Liver (tissue), 9 donors: ENCODE measurements around the gene NBPF11. TPM values are rescaled to one million over a fixed set of nuclear protein-coding genes. Genes with fewer than 3 reads are reported as not detected.

ENCODE experiments used
- DNase-seq: peaks from one replicate; pipeline ENCODE4 v3.0.0-alpha.2; 2017; ENCODE audit warnings: low spot score
- H3K27ac ChIP-seq, 2 donors: one replicate each; pipeline ENCODE4 v1.7.0; 2013; ENCODE audit warnings: inconsistent platforms in 2 of 2, low read length in 2 of 2, control low read depth in 1 of 2, low read depth in 1 of 2, mild to moderate bottlenecking in 1 of 2
- H3K27me3 ChIP-seq, 4 donors: one replicate each; pipeline versions ENCODE4 v1.6.1 to v1.7.0; 2013; ENCODE audit warnings: low read length in 3 of 4, inconsistent platforms in 1 of 4, mild to moderate bottlenecking in 1 of 4, moderate library complexity in 1 of 4; ENCODE audit not compliant: control insufficient read depth in 4 of 4, insufficient read depth in 4 of 4
- H3K36me3 ChIP-seq, 4 donors: one replicate each; pipeline versions ENCODE4 v1.6.1 to v1.7.0; 2013; ENCODE audit warnings: low read length in 3 of 4, mild to moderate bottlenecking in 3 of 4, low read depth in 1 of 4, moderate library complexity in 1 of 4; ENCODE audit not compliant: control insufficient read depth in 4 of 4, insufficient read depth in 3 of 4
- H3K4me1 ChIP-seq, 4 donors: one replicate each; pipeline versions ENCODE4 v1.6.1 to v1.7.0; 2013; ENCODE audit warnings: low read length in 3 of 4, mild to moderate bottlenecking in 3 of 4, moderate library complexity in 1 of 4; ENCODE audit not compliant: control insufficient read depth in 4 of 4, insufficient read depth in 4 of 4
- H3K4me3 ChIP-seq, 3 donors: one replicate each; pipeline versions ENCODE4 v1.6.1 to v1.7.0; 2013; ENCODE audit warnings: low read length in 3 of 3, control low read depth in 1 of 3, low read depth in 1 of 3, mild to moderate bottlenecking in 1 of 3
- H3K9ac ChIP-seq, 2 donors: one replicate each; pipeline ENCODE4 v1.7.0; 2013; ENCODE audit warnings: low read length in 2 of 2, mild to moderate bottlenecking in 2 of 2, moderate library complexity in 2 of 2, control low read depth in 1 of 2, low read depth in 1 of 2
- H3K9me3 ChIP-seq, 4 donors: one replicate each; pipeline versions ENCODE4 v1.6.1 to v1.7.0; 2013; ENCODE audit warnings: low read length in 3 of 4; ENCODE audit not compliant: control insufficient read depth in 4 of 4
- ATF3 ChIP-seq: IDR thresholded peaks from 2 replicates; pipeline ENCODE4 v1.6.1; 2016; ENCODE audit warnings: antibody characterized with exemption
- CTCF ChIP-seq: fragments of 150-350 bp; IDR thresholded peaks from 2 replicates; pipeline ENCODE4 v1.5.1; 2017; ENCODE audit warnings: improper control_type of control experiment, low read depth, low read length; ENCODE audit not compliant: missing input control
- EGR1 ChIP-seq, 2 donors: IDR thresholded peaks; 2 replicates each; pipeline ENCODE4 v1.6.1; 2016 to 2018; ENCODE audit warnings: antibody characterized with exemption in 2 of 2, low read depth in 2 of 2
- FOXA1 ChIP-seq: IDR thresholded peaks from 2 replicates; pipeline ENCODE4 v1.6.1; 2016; ENCODE audit warnings: antibody characterized with exemption
- GABPA ChIP-seq, 2 donors: IDR thresholded peaks in 1 of 2; conservative IDR thresholded peaks in 1 of 2; 2 replicates each; pipeline ENCODE4 v1.6.1; 2016; ENCODE audit warnings: antibody characterized with exemption in 2 of 2, mild to moderate bottlenecking in 1 of 2, moderate library complexity in 1 of 2
- HNF4A ChIP-seq, 2 donors: conservative IDR thresholded peaks; 2 replicates each; pipeline ENCODE4 v1.6.1; 2016; ENCODE audit warnings: antibody characterized with exemption in 2 of 2, mild to moderate bottlenecking in 2 of 2
- HNF4G ChIP-seq: IDR thresholded peaks from 2 replicates; pipeline ENCODE4 v1.6.1; 2016; ENCODE audit warnings: antibody characterized with exemption
- JUND ChIP-seq, 2 donors: IDR thresholded peaks; 2 replicates each; pipeline ENCODE4 v1.6.1; 2016; ENCODE audit warnings: antibody characterized with exemption in 2 of 2
- MAX ChIP-seq: IDR thresholded peaks from 2 replicates; pipeline ENCODE4 v1.6.1; 2016; ENCODE audit warnings: antibody characterized with exemption
- NR2F2 ChIP-seq: IDR thresholded peaks from 2 replicates; pipeline ENCODE4 v1.6.1; 2016; ENCODE audit warnings: antibody characterized with exemption
- RAD21 ChIP-seq, 2 donors: IDR thresholded peaks; 2 replicates each; pipeline ENCODE4 v1.6.1; 2016; ENCODE audit warnings: antibody characterized with exemption in 2 of 2, mild to moderate bottlenecking in 2 of 2
- REST ChIP-seq: IDR thresholded peaks from 2 replicates; pipeline ENCODE4 v1.6.1; 2016; ENCODE audit warnings: antibody characterized with exemption, mild to moderate bottlenecking
- RXRA ChIP-seq, 2 donors: IDR thresholded peaks; 2 replicates each; pipeline ENCODE4 v1.6.1; 2017 to 2018; ENCODE audit warnings: antibody characterized with exemption in 2 of 2, mild to moderate bottlenecking in 1 of 2
- SP1 ChIP-seq: IDR thresholded peaks from 2 replicates; pipeline ENCODE4 v1.6.1; 2018; ENCODE audit warnings: antibody characterized with exemption, mild to moderate bottlenecking
- TAF1 ChIP-seq: conservative IDR thresholded peaks from 2 replicates; pipeline ENCODE4 v1.6.1; 2016; ENCODE audit warnings: antibody characterized with exemption, mild to moderate bottlenecking
- ZBTB33 ChIP-seq: IDR thresholded peaks from 2 replicates; pipeline ENCODE4 v1.6.1; 2016; ENCODE audit warnings: antibody characterized with exemption
- WGBS: extraction: QIAGEN DNeasy Blood & Tissue Kit; methylation state at CpG from one replicate; pipeline ENCODE4 v1.1.7; 2013; 5-methylcytosine and 5-hydroxymethylcytosine counted together
- polyA plus RNA-seq, 2 donors: library from polyadenylated mRNA; stranded (reverse) in 1 of 2; unstranded in 1 of 2; fragments of 200-250 nt in 1 of 2; fragments of >200 nt in 1 of 2; fragmentation: Nextera tagmentation in 1 of 2; extraction: Ambion mirVana in 1 of 2; gene quantifications; one replicate each; pipeline versions ENCODE4 v1.2.1 to v1.2.3, GENCODE V29; 2013 to 2015
- total RNA-seq, 2 donors: library from RNA; depleted of rRNA; stranded (reverse); fragments of >200 nt; gene quantifications; one replicate each; pipeline ENCODE4 v1.2.3, GENCODE V29; 2014
- donor health status: healthy.
- donor health status: healthy.
- donor health status: healthy.
- donor health status: healthy.
- donor health status: healthy.

NBPF11 gene
- total and polyA plus RNA-seq, 4 donors = 2.4 to 12.3 (median 5.7) TPM

- WGBS = 45% methylated on average over 43 of the region's 43 CpGs
- Histone ChIP-seq H3K9me3 (no peaks in the 10 kb centered on the region), H3K9ac (no peak overlapping the region), H3K36me3 (no peaks in the 10 kb centered on the region), H3K27ac (no peak overlapping the region), H3K4me1 (peaks cover 0 to 9% (median 6%) of the 10 kb centered on the region in 4 donors), H3K4me3 (no peak overlapping the region), H3K27me3 (no peaks in the 10 kb centered on the region)
- TF ChIP-seq ATF3 = no peak
- TF ChIP-seq HNF4G = no peak
- TF ChIP-seq MAX = no peak
- no peak for TF ChIP-seq FOXA1
- no peak for TF ChIP-seq EGR1 (IDR thresholded peaks at IDR 0.05; ENCODE audit: low read depth in 2 of 2)
- no peak for TF ChIP-seq JUND (IDR thresholded peaks at IDR 0.05)
- no peak for TF ChIP-seq ZBTB33
- TF ChIP-seq RXRA (IDR thresholded peaks at IDR 0.05) = no peak
- TF ChIP-seq HNF4A (conservative IDR thresholded peaks at IDR 0.05) = no peak
- no peak for TF ChIP-seq NR2F2
- no peak for TF ChIP-seq SP1
- no peak for DNase-seq
Observed at GRCh38 chr1:148160343-148161052, 8.4 kb upstream of the NBPF11 start.

- no peak overlapping the region for H3K27ac ChIP-seq
- no peaks in the 10 kb centered on the region for H3K36me3 ChIP-seq
- H3K4me1 ChIP-seq = peaks cover 0 to 9% (median 6%) of the 10 kb centered on the region in 4 donors
- H3K9ac ChIP-seq = no peak overlapping the region
- H3K27me3 ChIP-seq = no peaks in the 10 kb centered on the region
- DNase-seq = no peak
- no peaks in the 10 kb centered on the region for H3K9me3 ChIP-seq
- TF ChIP-seq REST (no peak), RAD21 (IDR thresholded peaks at IDR 0.05) (no peak), RXRA (IDR thresholded peaks at IDR 0.05) (no peak), GABPA (IDR thresholded peaks at IDR 0.05 in 1 of 2, conservative IDR thresholded peaks at IDR 0.05 in 1 of 2) (no peak), ATF3 (no peak), SP1 (no peak), MAX (no peak), TAF1 (no peak), JUND (IDR thresholded peaks at IDR 0.05) (no peak), FOXA1 (no peak), CTCF (no peak), HNF4G (no peak), ZBTB33 (no peak)
- 46% methylated on average over 15 of the region's 15 CpGs for WGBS
- no peak overlapping the region for H3K4me3 ChIP-seq
Observed at GRCh38 chr1:148160048-148160342, 7.9 kb upstream of the NBPF11 start.
